WTC11 (cell line): ENCODE results near the gene ZSWIM4. TPM values are rescaled to one million over a fixed set of nuclear protein-coding genes. Genes with fewer than 3 reads are reported as not detected.
A peak's percentile ranks its signal among the peaks of the same experiment; 100 is the strongest.

Experiments used
- ATAC-seq: fragments of 200-7000 bp; cut with Tn5 transposase; 2 replicates; pipeline ENCODE4 v1.10.0; 2021; ENCODE audit warnings: mild to moderate bottlenecking, moderate library complexity
- CTCF ChIA-PET: fragments of 300-600 bp; sonication (Branson Sonifier 250); formaldehyde crosslinking; loops from one replicate; lab custom pipeline; 2021; ENCODE audit warnings: antibody characterized with exemption; lab: Charles Lee
- POLR2A ChIA-PET: fragments of 350-600 bp; sonication (Branson Sonifier 250); formaldehyde crosslinking; loops from one replicate; lab custom pipeline; 2021; ENCODE audit warnings: antibody characterized with exemption; lab: Charles Lee
- DNase-seq: peaks from one replicate; pipeline ENCODE4 v3.0.0; 2021; ENCODE audit warnings: low spot score
- H3K27ac Mint-ChIP-seq: 2 replicates; pipeline ENCODE4 v1.8.0; 2021; ENCODE audit warnings: mixed read lengths
- H3K27me3 Mint-ChIP-seq: 2 replicates; pipeline ENCODE4 v1.8.0; 2021; ENCODE audit warnings: low read depth, mild to moderate bottlenecking, moderate library complexity, mixed read lengths
- H3K36me3 Mint-ChIP-seq: 2 replicates; pipeline ENCODE4 v1.8.0; 2021; ENCODE audit warnings: mixed read lengths
- H3K4me1 Mint-ChIP-seq: 2 replicates; pipeline ENCODE4 v1.8.0; 2022; ENCODE audit warnings: mixed read lengths
- H3K4me3 Mint-ChIP-seq: 2 replicates; pipeline ENCODE4 v1.8.0; 2021; ENCODE audit warnings: mild to moderate bottlenecking, moderate library complexity, mixed read lengths
- H3K9me3 Mint-ChIP-seq: 2 replicates; pipeline ENCODE4 v1.8.0; 2021; ENCODE audit warnings: mixed read lengths
- FOXK1 ChIP-seq: sonication (generic); formaldehyde crosslinking; IDR thresholded peaks from 2 replicates; pipeline ENCODE4 v1.8.0; 2022; ENCODE audit warnings: mild to moderate bottlenecking, moderate library complexity, missing genetic modification reagents
- PRRX2 ChIP-seq: fragments of 250-450 bp; sonication (Bioruptor Pico); IDR thresholded peaks from 2 replicates; pipeline ENCODE4 v1.8.0; 2021; ENCODE audit warnings: mild to moderate bottlenecking
- SMAD3 ChIP-seq: sonication (generic); formaldehyde crosslinking; IDR thresholded peaks from 2 replicates; pipeline ENCODE4 v1.8.0; 2022; ENCODE audit warnings: missing genetic modification reagents, mild to moderate bottlenecking, borderline replicate concordance
- SP1 ChIP-seq: sonication (generic); formaldehyde crosslinking; conservative IDR thresholded peaks from 2 replicates; pipeline ENCODE4 v1.8.1; 2022; ENCODE audit warnings: missing genetic modification reagents
- TEAD4 ChIP-seq: sonication (generic); formaldehyde crosslinking; IDR thresholded peaks from 2 replicates; pipeline ENCODE4 v1.8.0; 2022; ENCODE audit warnings: mild to moderate bottlenecking, missing genetic modification reagents
- ZNF232 ChIP-seq: sonication (generic); formaldehyde crosslinking; IDR thresholded peaks from 2 replicates; pipeline ENCODE4 v1.8.0; 2022; ENCODE audit warnings: mild to moderate bottlenecking, missing genetic modification reagents
- total RNA-seq: library from RNA; stranded (reverse); gene quantifications from 3 replicates; pipeline ENCODE4 v1.2.3, GENCODE V29; 2021
- TF ChIP-seq, protein P1 (sequence below): sonication (generic); formaldehyde crosslinking; IDR thresholded peaks from 2 replicates; pipeline ENCODE4 v1.8.0; 2023; ENCODE audit warnings: missing genetic modification reagents, mild to moderate bottlenecking, borderline replicate concordance
- TF ChIP-seq, protein P2 (sequence below): sonication (generic); formaldehyde crosslinking; conservative IDR thresholded peaks from 2 replicates; pipeline ENCODE4 v1.8.1; 2022; ENCODE audit warnings: mild to moderate bottlenecking, missing genetic modification reagents
- TF ChIP-seq, protein P3 (sequence below): sonication (generic); formaldehyde crosslinking; IDR thresholded peaks from 2 replicates; pipeline ENCODE4 v1.8.1; 2023; ENCODE audit warnings: mild to moderate bottlenecking, missing genetic modification reagents, borderline replicate concordance
- TF ChIP-seq, protein P4 (sequence below): sonication (generic); formaldehyde crosslinking; IDR thresholded peaks from 2 replicates; pipeline ENCODE4 v1.8.0; 2023; ENCODE audit warnings: mild to moderate bottlenecking, missing genetic modification reagents
- TF ChIP-seq, protein P5 (sequence below): sonication (generic); formaldehyde crosslinking; IDR thresholded peaks from 2 replicates; pipeline ENCODE4 v1.8.1; 2023; ENCODE audit warnings: mild to moderate bottlenecking, missing genetic modification reagents, moderate library complexity

The ZSWIM4 gene
- total RNA-seq, 1 experiment from 2014 or later: 33.4 TPM

DNA sequence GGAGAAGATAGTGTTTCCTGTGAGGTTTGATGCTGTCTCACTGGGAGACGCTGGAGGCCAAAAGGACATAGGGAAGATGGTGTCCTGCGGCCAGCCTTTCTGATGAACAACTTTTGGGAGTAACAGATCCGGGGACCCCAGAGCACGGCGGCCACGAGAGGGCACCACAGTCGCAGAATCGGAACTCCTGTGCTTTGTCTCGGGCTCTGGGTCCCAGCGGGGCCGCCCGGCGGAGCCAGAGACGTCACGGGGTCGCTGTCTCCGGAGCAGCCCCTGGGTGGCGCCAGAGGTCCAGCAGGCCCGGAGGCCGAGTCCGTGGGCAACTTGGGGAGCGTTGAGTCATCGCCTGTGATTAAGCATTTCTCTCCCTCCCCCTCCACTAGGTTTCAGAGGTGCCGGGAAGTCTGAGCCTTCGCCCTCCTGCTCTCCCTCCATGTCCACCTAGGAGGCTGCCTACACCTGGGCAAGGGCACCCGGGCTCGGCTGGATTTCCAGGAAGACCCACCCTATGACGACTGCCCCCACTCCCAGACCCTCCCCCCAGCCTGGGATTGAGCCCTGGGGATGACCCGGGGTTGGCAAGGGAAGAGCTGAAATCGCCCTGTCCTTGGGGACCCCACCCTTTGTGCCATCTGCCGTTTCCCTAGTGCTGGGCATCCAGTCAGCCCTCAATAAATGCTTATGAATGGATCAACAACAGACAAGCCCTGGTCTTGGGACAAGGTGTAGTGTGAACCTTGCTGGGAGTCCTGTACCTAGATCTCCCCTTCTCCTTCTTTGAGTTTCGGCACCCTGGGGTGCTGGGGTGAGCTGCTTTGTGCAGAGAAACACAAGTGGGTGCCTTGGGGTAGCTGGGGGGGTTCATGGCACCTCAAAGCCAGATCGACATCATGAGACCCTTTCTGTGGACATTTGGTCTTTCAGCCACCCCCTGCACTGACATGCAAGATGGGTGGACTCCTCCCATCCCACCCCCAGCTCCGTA, 85.1 kb downstream of the ZSWIM4 start (continued):
- TF ChIP-seq, protein P1, sequence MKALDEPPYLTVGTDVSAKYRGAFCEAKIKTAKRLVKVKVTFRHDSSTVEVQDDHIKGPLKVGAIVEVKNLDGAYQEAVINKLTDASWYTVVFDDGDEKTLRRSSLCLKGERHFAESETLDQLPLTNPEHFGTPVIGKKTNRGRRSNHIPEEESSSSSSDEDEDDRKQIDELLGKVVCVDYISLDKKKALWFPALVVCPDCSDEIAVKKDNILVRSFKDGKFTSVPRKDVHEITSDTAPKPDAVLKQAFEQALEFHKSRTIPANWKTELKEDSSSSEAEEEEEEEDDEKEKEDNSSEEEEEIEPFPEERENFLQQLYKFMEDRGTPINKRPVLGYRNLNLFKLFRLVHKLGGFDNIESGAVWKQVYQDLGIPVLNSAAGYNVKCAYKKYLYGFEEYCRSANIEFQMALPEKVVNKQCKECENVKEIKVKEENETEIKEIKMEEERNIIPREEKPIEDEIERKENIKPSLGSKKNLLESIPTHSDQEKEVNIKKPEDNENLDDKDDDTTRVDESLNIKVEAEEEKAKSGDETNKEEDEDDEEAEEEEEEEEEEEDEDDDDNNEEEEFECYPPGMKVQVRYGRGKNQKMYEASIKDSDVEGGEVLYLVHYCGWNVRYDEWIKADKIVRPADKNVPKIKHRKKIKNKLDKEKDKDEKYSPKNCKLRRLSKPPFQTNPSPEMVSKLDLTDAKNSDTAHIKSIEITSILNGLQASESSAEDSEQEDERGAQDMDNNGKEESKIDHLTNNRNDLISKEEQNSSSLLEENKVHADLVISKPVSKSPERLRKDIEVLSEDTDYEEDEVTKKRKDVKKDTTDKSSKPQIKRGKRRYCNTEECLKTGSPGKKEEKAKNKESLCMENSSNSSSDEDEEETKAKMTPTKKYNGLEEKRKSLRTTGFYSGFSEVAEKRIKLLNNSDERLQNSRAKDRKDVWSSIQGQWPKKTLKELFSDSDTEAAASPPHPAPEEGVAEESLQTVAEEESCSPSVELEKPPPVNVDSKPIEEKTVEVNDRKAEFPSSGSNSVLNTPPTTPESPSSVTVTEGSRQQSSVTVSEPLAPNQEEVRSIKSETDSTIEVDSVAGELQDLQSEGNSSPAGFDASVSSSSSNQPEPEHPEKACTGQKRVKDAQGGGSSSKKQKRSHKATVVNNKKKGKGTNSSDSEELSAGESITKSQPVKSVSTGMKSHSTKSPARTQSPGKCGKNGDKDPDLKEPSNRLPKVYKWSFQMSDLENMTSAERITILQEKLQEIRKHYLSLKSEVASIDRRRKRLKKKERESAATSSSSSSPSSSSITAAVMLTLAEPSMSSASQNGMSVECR (CRISPR knock-in tag): no peak
- TF ChIP-seq, protein P2, sequence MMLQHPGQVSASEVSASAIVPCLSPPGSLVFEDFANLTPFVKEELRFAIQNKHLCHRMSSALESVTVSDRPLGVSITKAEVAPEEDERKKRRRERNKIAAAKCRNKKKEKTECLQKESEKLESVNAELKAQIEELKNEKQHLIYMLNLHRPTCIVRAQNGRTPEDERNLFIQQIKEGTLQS (CRISPR knock-in tag): 0 out of 2 replicates have a peak, but pooled peaks have one; percentile 36
- TF ChIP-seq, protein P3, sequence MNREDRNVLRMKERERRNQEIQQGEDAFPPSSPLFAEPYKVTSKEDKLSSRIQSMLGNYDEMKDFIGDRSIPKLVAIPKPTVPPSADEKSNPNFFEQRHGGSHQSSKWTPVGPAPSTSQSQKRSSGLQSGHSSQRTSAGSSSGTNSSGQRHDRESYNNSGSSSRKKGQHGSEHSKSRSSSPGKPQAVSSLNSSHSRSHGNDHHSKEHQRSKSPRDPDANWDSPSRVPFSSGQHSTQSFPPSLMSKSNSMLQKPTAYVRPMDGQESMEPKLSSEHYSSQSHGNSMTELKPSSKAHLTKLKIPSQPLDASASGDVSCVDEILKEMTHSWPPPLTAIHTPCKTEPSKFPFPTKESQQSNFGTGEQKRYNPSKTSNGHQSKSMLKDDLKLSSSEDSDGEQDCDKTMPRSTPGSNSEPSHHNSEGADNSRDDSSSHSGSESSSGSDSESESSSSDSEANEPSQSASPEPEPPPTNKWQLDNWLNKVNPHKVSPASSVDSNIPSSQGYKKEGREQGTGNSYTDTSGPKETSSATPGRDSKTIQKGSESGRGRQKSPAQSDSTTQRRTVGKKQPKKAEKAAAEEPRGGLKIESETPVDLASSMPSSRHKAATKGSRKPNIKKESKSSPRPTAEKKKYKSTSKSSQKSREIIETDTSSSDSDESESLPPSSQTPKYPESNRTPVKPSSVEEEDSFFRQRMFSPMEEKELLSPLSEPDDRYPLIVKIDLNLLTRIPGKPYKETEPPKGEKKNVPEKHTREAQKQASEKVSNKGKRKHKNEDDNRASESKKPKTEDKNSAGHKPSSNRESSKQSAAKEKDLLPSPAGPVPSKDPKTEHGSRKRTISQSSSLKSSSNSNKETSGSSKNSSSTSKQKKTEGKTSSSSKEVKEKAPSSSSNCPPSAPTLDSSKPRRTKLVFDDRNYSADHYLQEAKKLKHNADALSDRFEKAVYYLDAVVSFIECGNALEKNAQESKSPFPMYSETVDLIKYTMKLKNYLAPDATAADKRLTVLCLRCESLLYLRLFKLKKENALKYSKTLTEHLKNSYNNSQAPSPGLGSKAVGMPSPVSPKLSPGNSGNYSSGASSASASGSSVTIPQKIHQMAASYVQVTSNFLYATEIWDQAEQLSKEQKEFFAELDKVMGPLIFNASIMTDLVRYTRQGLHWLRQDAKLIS (CRISPR knock-in tag): no peak
- peak; percentile 72; the same call in 1 of the 2 replicates for TF ChIP-seq SP1 (CRISPR knock-in tag)
- 0 out of 2 replicates have a peak, but pooled peaks have one; percentile 23 for TF ChIP-seq FOXK1 (CRISPR knock-in tag)

DNA sequence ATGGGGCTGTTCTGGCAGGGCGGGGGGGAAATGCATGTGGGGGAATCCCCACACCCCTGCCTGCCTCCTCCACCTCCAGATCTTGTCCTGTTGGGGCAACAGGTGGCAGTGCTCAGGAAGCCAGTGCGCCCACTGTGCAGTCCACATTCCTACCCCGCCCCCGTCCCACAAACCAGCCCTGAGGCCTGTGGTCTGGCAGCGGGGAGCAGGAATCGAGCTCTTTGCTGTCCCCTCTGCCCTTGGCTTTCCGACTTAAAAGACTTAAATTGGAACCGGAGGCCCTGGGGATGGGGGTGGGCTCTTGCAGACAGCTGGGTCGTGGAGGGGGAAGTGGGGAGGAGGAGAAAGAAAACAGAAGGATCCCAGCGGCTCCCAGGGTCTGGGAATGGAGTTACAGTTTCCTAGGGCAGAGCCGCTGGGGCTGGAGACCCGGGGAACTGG, 86.0 kb downstream of the ZSWIM4 start:
- CTCF ChIA-PET: interaction anchor here (0.6 to 4.0 kb wide), 23 partner anchors 8 to 434 kb away, joined by 3 to 41 read pairs (median 5); partner anchors contain the start of genes ASF1B, DCAF15, IL27RA and MISP3
- Mint-ChIP-seq H3K4me3 (peak overlapping the region; percentile 12), H3K9me3 (no peaks in the 10 kb centered on the region), H3K36me3 (no peaks in the 10 kb centered on the region), H3K4me1 (peaks cover 26% of the 10 kb centered on the region), H3K27ac (peak overlapping the region; percentile 82), H3K27me3 (peaks cover 27% of the 10 kb centered on the region)
- POLR2A ChIA-PET: interaction anchor here (0.6 to 1.5 kb wide), 3 partner anchors 81 to 191 kb away, joined by 3 to 4 read pairs (median 3); partner anchors contain the start of gene MISP3
- DNase-seq: peak; percentile 73
- peak; percentile 63 for ATAC-seq
- TF ChIP-seq, protein P4, sequence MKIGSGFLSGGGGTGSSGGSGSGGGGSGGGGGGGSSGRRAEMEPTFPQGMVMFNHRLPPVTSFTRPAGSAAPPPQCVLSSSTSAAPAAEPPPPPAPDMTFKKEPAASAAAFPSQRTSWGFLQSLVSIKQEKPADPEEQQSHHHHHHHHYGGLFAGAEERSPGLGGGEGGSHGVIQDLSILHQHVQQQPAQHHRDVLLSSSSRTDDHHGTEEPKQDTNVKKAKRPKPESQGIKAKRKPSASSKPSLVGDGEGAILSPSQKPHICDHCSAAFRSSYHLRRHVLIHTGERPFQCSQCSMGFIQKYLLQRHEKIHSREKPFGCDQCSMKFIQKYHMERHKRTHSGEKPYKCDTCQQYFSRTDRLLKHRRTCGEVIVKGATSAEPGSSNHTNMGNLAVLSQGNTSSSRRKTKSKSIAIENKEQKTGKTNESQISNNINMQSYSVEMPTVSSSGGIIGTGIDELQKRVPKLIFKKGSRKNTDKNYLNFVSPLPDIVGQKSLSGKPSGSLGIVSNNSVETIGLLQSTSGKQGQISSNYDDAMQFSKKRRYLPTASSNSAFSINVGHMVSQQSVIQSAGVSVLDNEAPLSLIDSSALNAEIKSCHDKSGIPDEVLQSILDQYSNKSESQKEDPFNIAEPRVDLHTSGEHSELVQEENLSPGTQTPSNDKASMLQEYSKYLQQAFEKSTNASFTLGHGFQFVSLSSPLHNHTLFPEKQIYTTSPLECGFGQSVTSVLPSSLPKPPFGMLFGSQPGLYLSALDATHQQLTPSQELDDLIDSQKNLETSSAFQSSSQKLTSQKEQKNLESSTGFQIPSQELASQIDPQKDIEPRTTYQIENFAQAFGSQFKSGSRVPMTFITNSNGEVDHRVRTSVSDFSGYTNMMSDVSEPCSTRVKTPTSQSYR (CRISPR knock-in tag): peak; percentile 66; the same call in 1 of the 2 replicates
- peak; percentile 31; the same call in 1 of the 2 replicates for TF ChIP-seq SMAD3 (CRISPR knock-in tag)
- 0 out of 2 replicates have a peak, but pooled peaks have one; percentile 26 for TF ChIP-seq TEAD4 (CRISPR knock-in tag)
- TF ChIP-seq, protein P5, sequence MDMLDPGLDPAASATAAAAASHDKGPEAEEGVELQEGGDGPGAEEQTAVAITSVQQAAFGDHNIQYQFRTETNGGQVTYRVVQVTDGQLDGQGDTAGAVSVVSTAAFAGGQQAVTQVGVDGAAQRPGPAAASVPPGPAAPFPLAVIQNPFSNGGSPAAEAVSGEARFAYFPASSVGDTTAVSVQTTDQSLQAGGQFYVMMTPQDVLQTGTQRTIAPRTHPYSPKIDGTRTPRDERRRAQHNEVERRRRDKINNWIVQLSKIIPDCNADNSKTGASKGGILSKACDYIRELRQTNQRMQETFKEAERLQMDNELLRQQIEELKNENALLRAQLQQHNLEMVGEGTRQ (CRISPR knock-in tag): no peak
- TF ChIP-seq ZNF232 (CRISPR knock-in tag): no peak
- no peak for TF ChIP-seq FOXK1 (CRISPR knock-in tag)
- no peak for TF ChIP-seq PRRX2 (CRISPR knock-in tag)
- TF ChIP-seq, protein P1 (CRISPR knock-in tag): no peak
